K562 (cell line): ENCODE data around the gene RUNDC3A. TPM values are rescaled to one million over a fixed set of nuclear protein-coding genes. Genes with fewer than 3 reads are reported as not detected.

Source experiments
- BCOR ChIP-seq: fragments of 450-650 bp; IDR thresholded peaks from 2 replicates; pipeline ENCODE4 v1.6.1; 2016
- CBFB ChIP-seq: sonication (generic); formaldehyde crosslinking; IDR thresholded peaks from 2 replicates; pipeline ENCODE4 v1.4.0; 2020; ENCODE audit warnings: mild to moderate bottlenecking, missing genetic modification reagents
- CXXC5 ChIP-seq: fragments of 250-450 bp; sonication (Bioruptor Pico); IDR thresholded peaks from 2 replicates; pipeline ENCODE4 v1.8.0; 2022; ENCODE audit warnings: inconsistent platforms, mild to moderate bottlenecking, moderate library complexity
- DACH1 ChIP-seq: fragments of 450-650 bp; IDR thresholded peaks from 2 replicates; pipeline ENCODE4 v1.6.1; 2018; ENCODE audit not compliant: partially characterized antibody
- ETV5 ChIP-seq: sonication (generic); formaldehyde crosslinking; IDR thresholded peaks from 2 replicates; pipeline ENCODE4 v1.4.0; 2020; ENCODE audit warnings: low read depth, mild to moderate bottlenecking, missing genetic modification reagents
- FOXA3 ChIP-seq, 2 experiments: fragments of 450-650 bp in 1 of 2; sonication (generic) in 1 of 2; formaldehyde crosslinking; IDR thresholded peaks in 1 of 2; conservative IDR thresholded peaks in 1 of 2; 2 replicates each; pipeline versions ENCODE4 v1.4.0 to v1.8.0; 2020 to 2022; ENCODE audit warnings: mild to moderate bottlenecking in 2 of 2, missing genetic modification reagents in 1 of 2
- HDAC2 ChIP-seq: fragments of 450-650 bp; IDR thresholded peaks from 2 replicates; pipeline ENCODE4 v1.6.1; 2016; ENCODE audit warnings: mild to moderate bottlenecking
- HDAC8 ChIP-seq: fragments of 450-650 bp; IDR thresholded peaks from 2 replicates; pipeline ENCODE4 v1.6.1; 2016; ENCODE audit warnings: mild to moderate bottlenecking, missing genetic modification characterization, moderate library complexity, missing compliant biosample characterization
- L3MBTL2 ChIP-seq: fragments of 450-650 bp; IDR thresholded peaks from 2 replicates; pipeline ENCODE4 v1.6.1; 2016; ENCODE audit warnings: mild to moderate bottlenecking, moderate library complexity
- NCOA4 ChIP-seq: fragments of 450-650 bp; IDR thresholded peaks from 2 replicates; pipeline ENCODE4 v1.6.1; 2018; ENCODE audit warnings: mild to moderate bottlenecking; ENCODE audit not compliant: partially characterized antibody
- NFE2L1 ChIP-seq: fragments of 450-650 bp; IDR thresholded peaks from 2 replicates; pipeline ENCODE4 v1.6.1; 2016; ENCODE audit warnings: missing genetic modification characterization, low read depth, mild to moderate bottlenecking, missing compliant biosample characterization, moderate library complexity, borderline replicate concordance
- NR2C2 ChIP-seq, 2 experiments: fragments of 200-800 bp in 1 of 2; sonication (Bioruptor generic) in 1 of 2; sonication (generic) in 1 of 2; formaldehyde crosslinking in 1 of 2; IDR thresholded peaks; 2 replicates each; pipeline versions ENCODE4 v1.6.1 to v1.8.0; 2016 to 2022; ENCODE audit warnings: mild to moderate bottlenecking in 1 of 2, missing compliant biosample characterization in 1 of 2, missing genetic modification characterization in 1 of 2, missing genetic modification reagents in 1 of 2
- PHF8 ChIP-seq: fragments of 200-600 bp; sonication (generic); IDR thresholded peaks from 2 replicates; pipeline ENCODE4 v1.6.1; 2012; ENCODE audit warnings: mixed run types, mild to moderate bottlenecking, inconsistent platforms, low read length, moderate library complexity, borderline replicate concordance
- POLR2G ChIP-seq: fragments of 200-400 bp; formaldehyde crosslinking; IDR thresholded peaks from 2 replicates; pipeline ENCODE4 v1.6.1; 2017; ENCODE audit warnings: low read depth, mild to moderate bottlenecking, antibody characterized with exemption, low read length, moderate library complexity
- POLR2H ChIP-seq: IDR thresholded peaks from 2 replicates; pipeline ENCODE4 v1.6.1; 2016; ENCODE audit warnings: missing genetic modification characterization, low read depth, mild to moderate bottlenecking, control low read depth, missing compliant biosample characterization, moderate library complexity
- RFX7 ChIP-seq: fragments of 250-450 bp; sonication (Bioruptor Pico); IDR thresholded peaks from 2 replicates; pipeline ENCODE4 v1.5.1; 2021; ENCODE audit warnings: mild to moderate bottlenecking
- TBP ChIP-seq: optimal IDR thresholded peaks from 2 replicates; pipeline ENCODE3; 2011; ENCODE audit warnings: low read depth, low read length, improper control_type of control experiment
- TFAM ChIP-seq: fragments of 250-450 bp; sonication (Bioruptor Pico); conservative IDR thresholded peaks from 2 replicates; pipeline ENCODE4 v1.5.0; 2021; ENCODE audit warnings: mild to moderate bottlenecking, moderate library complexity
- ZBTB11 ChIP-seq, 3 experiments: fragments of 200-800 bp in 1 of 3; fragments of 250-450 bp in 1 of 3; fragments of 450-650 bp in 1 of 3; sonication (Bioruptor Pico) in 1 of 3; sonication (Bioruptor generic) in 1 of 3; formaldehyde crosslinking in 1 of 3; IDR thresholded peaks; 2 replicates each; pipeline versions ENCODE4 v1.6.1 to v1.8.0; 2016 to 2022; ENCODE audit warnings: mild to moderate bottlenecking in 2 of 3, missing genetic modification characterization in 2 of 3, missing compliant biosample characterization in 1 of 3, moderate library complexity in 1 of 3
- ZNF224 ChIP-seq: sonication (generic); formaldehyde crosslinking; IDR thresholded peaks from 2 replicates; pipeline ENCODE4 v1.8.0; 2022; ENCODE audit warnings: mild to moderate bottlenecking, missing genetic modification reagents
- ZNF324 ChIP-seq: fragments of 250-450 bp; sonication (Bioruptor Pico); IDR thresholded peaks from 2 replicates; pipeline ENCODE4 v1.4.0; 2020; ENCODE audit warnings: mild to moderate bottlenecking
- polyA plus RNA-seq, 8 experiments: library from polyadenylated mRNA; depleted of rRNA in 4 of 8; stranded (reverse) in 5 of 8; unstranded in 3 of 8; fragments of >200 nt; fragmentation: Nextera tagmentation in 2 of 8; fragmentation: Illumina TruSeq in 1 of 8; extraction: Ambion mirVana in 2 of 8; extraction: Trizol in 1 of 8; gene quantifications; 2 replicates each; pipeline versions ENCODE4 v1.2.1 to v1.2.3, GENCODE V29; 2011 to 2014; ENCODE audit warnings: inconsistent platforms in 1 of 8, missing spikeins in 1 of 8
- total RNA-seq, 7 experiments: library from RNA; depleted of rRNA in 6 of 7; stranded (reverse); fragments of >200 nt in 6 of 7; fragmentation: Illumina TruSeq in 2 of 7; extraction: Trizol in 2 of 7; gene quantifications; 2 replicates each; pipeline versions ENCODE4 v1.2.1 to v1.2.3, GENCODE V29; 2011 to 2021; ENCODE audit warnings: low replicate concordance in 1 of 7
- TF ChIP-seq, protein P1 (sequence below), 2 experiments: IDR thresholded peaks; 2 replicates each; pipeline ENCODE4 v1.6.1; 2011; ENCODE audit warnings: borderline replicate concordance in 1 of 2, control low read depth in 1 of 2, low read depth in 1 of 2, low read length in 1 of 2, mild to moderate bottlenecking in 1 of 2, mixed read lengths in 1 of 2, moderate library complexity in 1 of 2; ENCODE audit not compliant: insufficient read depth in 1 of 2, insufficient read length in 1 of 2, poor library complexity in 1 of 2, severe bottlenecking in 1 of 2; ENCODE audit errors: extremely low read depth in 1 of 2

Gene RUNDC3A
- total and polyA plus RNA-seq, 9 of the 15 experiments (the other 6 are each of a cell fraction or from before 2014, with no cell fraction given), result not detected

- TF ChIP-seq FOXA3 (CRISPR knock-in tag; conservative IDR thresholded peaks at IDR 0.05 in 1 of 2, IDR thresholded peaks at IDR 0.05 in 1 of 2) (0 out of 4 replicates have a peak, but pooled peaks of 1 of the 2 experiments have one; percentile 10), ZNF224 (CRISPR knock-in tag) (no peak), NR2C2 (CRISPR knock-in tag; IDR thresholded peaks at IDR 0.05) (no peak; the same call in 1 of the 2 replicates), NR2C2 (tag; IDR thresholded peaks at IDR 0.05) (peak; percentile 87), L3MBTL2 (peak; percentile 60), TBP (no peak), ETV5 (CRISPR knock-in tag) (peak; percentile 96), RFX7 (CRISPR knock-in tag) (no peak), HDAC2 (peak; percentile 64; the same call in 1 of the 2 replicates), CBFB (CRISPR knock-in tag) (peak; percentile 75), TFAM (CRISPR knock-in tag) (no peak), NFE2L1 (no peak), PHF8 (peak; percentile 54; the same call in 1 of the 2 replicates), CXXC5 (CRISPR knock-in tag) (peak; percentile 58), NCOA4 (no peak), POLR2H (tag) (no peak), DACH1 (peak; percentile 42), BCOR (peak; percentile 92), ZNF324 (no peak), HDAC8 (tag) (0 out of 2 replicates have a peak, but pooled peaks have one; percentile 26), ZBTB11 (CRISPR knock-in tag; IDR thresholded peaks at IDR 0.05) (0 out of 6 replicates have a peak, but pooled peaks of 1 of the 3 experiments have one; percentile 20), POLR2G (peak; percentile 66; the same call in 1 of the 2 replicates)
- TF ChIP-seq, protein P1, sequence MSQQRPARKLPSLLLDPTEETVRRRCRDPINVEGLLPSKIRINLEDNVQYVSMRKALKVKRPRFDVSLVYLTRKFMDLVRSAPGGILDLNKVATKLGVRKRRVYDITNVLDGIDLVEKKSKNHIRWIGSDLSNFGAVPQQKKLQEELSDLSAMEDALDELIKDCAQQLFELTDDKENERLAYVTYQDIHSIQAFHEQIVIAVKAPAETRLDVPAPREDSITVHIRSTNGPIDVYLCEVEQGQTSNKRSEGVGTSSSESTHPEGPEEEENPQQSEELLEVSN (IDR thresholded peaks at IDR 0.05; ENCODE audit: borderline replicate concordance in 1 of 2, extremely low read depth in 1 of 2, insufficient read depth in 1 of 2, insufficient read length in 1 of 2, low read depth in 1 of 2, low read length in 1 of 2, poor library complexity in 1 of 2, severe bottlenecking in 1 of 2), result peak in 1 of 2 experiments; percentile 12
These were observed 28.6 kb upstream of the RUNDC3A start (continued) for GRCh38 chr17:44279666-44280391.
